Effector CD4-positive, alpha-beta T cell (primary cell): ENCODE measurements around the gene HSPBAP1.
A peak's percentile ranks its signal among the peaks of the same experiment; 100 is the strongest.

Source experiments
- DNase-seq: peaks from one replicate; pipeline ENCODE4 v3.0.0-alpha.2; 2020
- total RNA-seq: gene quantifications from one replicate; lab custom pipeline; 2026; lab: John Stamatoyannopoulos, UW

Gene HSPBAP1
- total RNA-seq: 27.8 reads per million, percentile 54 among the genes with 10 or more reads in this experiment

- DNase-seq: peak; percentile 87
Observed at GRCh38 chr3:122793568-122794416, at the start of gene HSPBAP1. Gene HSPBAP1 (minus strand): TSS chr3:122793831. CDS start chr3:122793680, 151 bp downstream.

GRCh38 chr3:122835590-122835989, 42.0 kb upstream of the HSPBAP1 start:
- DNase-seq: no peak

- DNase-seq: no peak
Observed at GRCh38 chr3:122828281-122828680, 34.6 kb upstream of the HSPBAP1 start.

- no peak for DNase-seq
Observed at GRCh38 chr3:122826278-122826677, 32.6 kb upstream of the HSPBAP1 start.

GRCh38 chr3:122825460-122825859, 31.8 kb upstream of the HSPBAP1 start:
- no peak for DNase-seq

GRCh38 chr3:122824465-122825381, 31.1 kb upstream of the HSPBAP1 start:
- no peak for DNase-seq

GRCh38 chr3:122816587-122816986, 23.0 kb upstream of the HSPBAP1 start:
- DNase-seq: no peak

- no peak for DNase-seq
Observed at GRCh38 chr3:122810734-122811133, 17.1 kb upstream of the HSPBAP1 start.

GRCh38 chr3:122803977-122804376, 10.3 kb upstream of the HSPBAP1 start:
- DNase-seq: no peak

- DNase-seq: no peak
Observed at GRCh38 chr3:122802323-122802722, 8.7 kb upstream of the HSPBAP1 start.

- DNase-seq: no peak
Observed at GRCh38 chr3:122800706-122801237, 7.1 kb upstream of the HSPBAP1 start.

- DNase-seq: no peak
Observed at GRCh38 chr3:122800031-122800430, 6.4 kb upstream of the HSPBAP1 start.

GRCh38 chr3:122799322-122799721, 5.7 kb upstream of the HSPBAP1 start:
- DNase-seq: no peak

- no peak for DNase-seq
Observed at GRCh38 chr3:122797291-122797690, 3.7 kb upstream of the HSPBAP1 start.

GRCh38 chr3:122795674-122796195, 2.1 kb upstream of the HSPBAP1 start:
- no peak for DNase-seq

- peak; percentile 55 for DNase-seq
Observed at GRCh38 chr3:122794779-122795673, 1.4 kb upstream of the HSPBAP1 start, which contains the start of gene SLC49A4. Gene SLC49A4 (plus strand): TSS chr3:122795069. CDS start chr3:122795193, 124 bp downstream.

GRCh38 chr3:122794483-122794778, 800 bp upstream of the HSPBAP1 start:
- no peak for DNase-seq

- no peak for DNase-seq
Observed at GRCh38 chr3:122789585-122790273, 3.9 kb downstream of the HSPBAP1 start.

GRCh38 chr3:122787872-122788271, 5.8 kb downstream of the HSPBAP1 start:
- no peak for DNase-seq

- no peak for DNase-seq
Observed at GRCh38 chr3:122786066-122786465, 7.6 kb downstream of the HSPBAP1 start.

- no peak for DNase-seq
Observed at GRCh38 chr3:122785231-122785630, 8.4 kb downstream of the HSPBAP1 start.
